PFSK-1 (cell line): ENCODE data around the gene RPS28.

Source experiments
- SIN3A ChIP-seq: IDR thresholded peaks from 2 replicates; pipeline ENCODE4 v1.6.1; 2012; ENCODE audit warnings: mild to moderate bottlenecking, low read length, moderate library complexity, borderline replicate concordance; ENCODE audit not compliant: insufficient read depth
- TAF1 ChIP-seq: IDR thresholded peaks from 2 replicates; pipeline ENCODE4 v1.6.1; 2012; ENCODE audit warnings: low read length, control low read depth, borderline replicate concordance; ENCODE audit not compliant: insufficient read depth
- TF ChIP-seq, protein P1 (sequence below), 2 experiments: IDR thresholded peaks; 2 replicates each; pipeline versions ENCODE4 v1.6.1 to v1.8.0; 2011 to 2012; ENCODE audit warnings: low read depth in 2 of 2, low read length in 2 of 2, control low read depth in 1 of 2, inconsistent platforms in 1 of 2, mild to moderate bottlenecking in 1 of 2, moderate library complexity in 1 of 2; ENCODE audit not compliant: insufficient read depth in 1 of 2

DNA sequence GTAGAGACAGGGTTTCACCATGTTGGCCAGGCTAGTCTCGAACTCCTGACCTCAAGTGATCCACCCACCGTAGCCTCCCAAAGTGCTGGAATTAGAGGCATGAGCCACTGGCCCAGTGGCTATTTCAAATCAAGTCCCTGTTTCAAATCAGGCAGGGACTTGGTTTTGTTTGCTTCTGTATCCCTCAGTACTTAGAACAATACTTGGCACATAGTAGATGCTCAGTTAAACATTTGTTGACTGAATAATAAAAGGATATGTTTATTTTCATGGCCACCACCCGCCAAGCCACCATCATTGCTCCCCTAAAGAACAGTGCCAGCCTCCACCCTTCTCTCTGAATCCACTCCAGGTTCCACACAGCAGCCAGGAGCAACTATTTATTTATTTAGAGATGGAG, 4.2 kb downstream of the RPS28 start:
- TF ChIP-seq, protein P1, sequence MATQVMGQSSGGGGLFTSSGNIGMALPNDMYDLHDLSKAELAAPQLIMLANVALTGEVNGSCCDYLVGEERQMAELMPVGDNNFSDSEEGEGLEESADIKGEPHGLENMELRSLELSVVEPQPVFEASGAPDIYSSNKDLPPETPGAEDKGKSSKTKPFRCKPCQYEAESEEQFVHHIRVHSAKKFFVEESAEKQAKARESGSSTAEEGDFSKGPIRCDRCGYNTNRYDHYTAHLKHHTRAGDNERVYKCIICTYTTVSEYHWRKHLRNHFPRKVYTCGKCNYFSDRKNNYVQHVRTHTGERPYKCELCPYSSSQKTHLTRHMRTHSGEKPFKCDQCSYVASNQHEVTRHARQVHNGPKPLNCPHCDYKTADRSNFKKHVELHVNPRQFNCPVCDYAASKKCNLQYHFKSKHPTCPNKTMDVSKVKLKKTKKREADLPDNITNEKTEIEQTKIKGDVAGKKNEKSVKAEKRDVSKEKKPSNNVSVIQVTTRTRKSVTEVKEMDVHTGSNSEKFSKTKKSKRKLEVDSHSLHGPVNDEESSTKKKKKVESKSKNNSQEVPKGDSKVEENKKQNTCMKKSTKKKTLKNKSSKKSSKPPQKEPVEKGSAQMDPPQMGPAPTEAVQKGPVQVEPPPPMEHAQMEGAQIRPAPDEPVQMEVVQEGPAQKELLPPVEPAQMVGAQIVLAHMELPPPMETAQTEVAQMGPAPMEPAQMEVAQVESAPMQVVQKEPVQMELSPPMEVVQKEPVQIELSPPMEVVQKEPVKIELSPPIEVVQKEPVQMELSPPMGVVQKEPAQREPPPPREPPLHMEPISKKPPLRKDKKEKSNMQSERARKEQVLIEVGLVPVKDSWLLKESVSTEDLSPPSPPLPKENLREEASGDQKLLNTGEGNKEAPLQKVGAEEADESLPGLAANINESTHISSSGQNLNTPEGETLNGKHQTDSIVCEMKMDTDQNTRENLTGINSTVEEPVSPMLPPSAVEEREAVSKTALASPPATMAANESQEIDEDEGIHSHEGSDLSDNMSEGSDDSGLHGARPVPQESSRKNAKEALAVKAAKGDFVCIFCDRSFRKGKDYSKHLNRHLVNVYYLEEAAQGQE (IDR thresholded peaks at IDR 0.05; ENCODE audit: insufficient read depth in 1 of 2, low read depth in 2 of 2, low read length in 2 of 2): no peak
- no peak for TF ChIP-seq TAF1
- no peak for TF ChIP-seq SIN3A
